Activated CD4-positive, alpha-beta T cell treated with anti-CD3 and anti-CD28 coated beads for 36 hours (primary cell): ENCODE measurements around the gene SLC30A7. TPM values are rescaled to one million over a fixed set of nuclear protein-coding genes. Genes with fewer than 3 reads are reported as not detected.
"Not testable (repeated sequence)": the region's sequence is repeated elsewhere in the genome, so short reads cannot be mapped to it uniquely, and the experiment has no call there.

Source experiments
- ATAC-seq: fragments of 200-7000 bp; cut with Tn5 transposase; one replicate; pipeline ENCODE4 v1.10.0; 2021; ENCODE audit warnings: mild to moderate bottlenecking, moderate library complexity
- CTCF ChIA-PET: fragments of 350-600 bp; sonication (Branson Sonifier 250); formaldehyde crosslinking; loops from one replicate; lab custom pipeline; 2021; ENCODE audit warnings: antibody characterized with exemption; lab: Charles Lee
- POLR2A ChIA-PET: fragments of 350-600 bp; sonication (Branson Sonifier 250); formaldehyde crosslinking; loops from one replicate; lab custom pipeline; 2021; ENCODE audit warnings: antibody characterized with exemption, inconsistent platforms; lab: Charles Lee
- DNase-seq: peaks from one replicate; pipeline ENCODE4 v3.0.0-alpha.2; 2020
- H3K27ac Mint-ChIP-seq: one replicate; pipeline ENCODE4 v1.8.0; 2021; ENCODE audit warnings: mixed read lengths
- H3K27me3 Mint-ChIP-seq: one replicate; pipeline ENCODE4 v1.8.0; 2021; ENCODE audit warnings: mixed read lengths
- H3K36me3 Mint-ChIP-seq: one replicate; pipeline ENCODE4 v1.8.0; 2021; ENCODE audit warnings: low read depth, mixed read lengths
- H3K4me1 Mint-ChIP-seq: one replicate; pipeline ENCODE4 v1.8.0; 2021; ENCODE audit warnings: mixed read lengths
- H3K4me3 Mint-ChIP-seq: one replicate; pipeline ENCODE4 v1.8.0; 2021; ENCODE audit warnings: mild to moderate bottlenecking, moderate library complexity, mixed read lengths
- H3K9me3 Mint-ChIP-seq: one replicate; pipeline ENCODE4 v1.8.0; 2021; ENCODE audit warnings: low read depth, mixed read lengths
- intact Hi-C, 2 experiments: fragments of 100-400 bp; cut with DNase I in 1 of 2; cut with micrococcal nuclease in 1 of 2; formaldehyde crosslinking; loops; one replicate each; pipeline versions ENCODE4 v1.14.2 to v1.15.1; 2022 to 2024; cut with DNase I, micrococcal nuclease
- total RNA-seq, 2 experiments: library from RNA; stranded (reverse); gene quantifications; one replicate each; pipeline ENCODE4 v1.2.3, GENCODE V29; 2021

The SLC30A7 gene
- total RNA-seq, 2 experiments from 2014 or later, result 33.2 to 34.6 TPM

DNA sequence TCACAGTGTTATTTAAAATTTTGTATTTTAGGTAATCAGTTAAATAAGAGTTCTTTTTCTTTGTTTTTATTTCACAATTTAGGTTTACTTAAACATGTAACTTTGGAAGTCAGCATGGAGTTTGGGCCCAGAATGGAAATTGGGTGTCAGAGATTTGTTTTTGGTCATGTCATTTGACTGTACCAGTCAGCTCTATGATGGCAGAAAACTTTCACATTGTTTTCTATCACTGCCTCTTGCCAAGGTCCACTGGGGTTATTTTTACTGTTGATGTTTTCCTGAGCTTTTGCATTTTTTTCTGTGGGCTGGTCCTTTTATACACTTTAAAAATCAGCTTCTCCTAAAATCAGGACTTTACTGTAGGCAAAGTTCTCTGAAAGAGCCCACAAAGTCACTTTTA is 54.4 kb downstream of the SLC30A7 start:
- H3K9me3 Mint-ChIP-seq, result peaks cover 65% of the 10 kb centered on the region
- DNase-seq (no peak), ATAC-seq (no peak)
- POLR2A ChIA-PET, result no interaction called here
- no peak overlapping the region for H3K4me3 Mint-ChIP-seq
- intact Hi-C loops, result loop anchor here in 1 of 2 experiments (5.0 kb wide), 1 partner anchor 162 kb away; no protein-coding TSS in a partner anchor
- H3K27ac Mint-ChIP-seq, result peak overlapping the region; percentile 44
- no peaks in the 10 kb centered on the region for H3K27me3 Mint-ChIP-seq
- CTCF ChIA-PET, result interaction anchor here (0.7 to 1.5 kb wide), 6 partner anchors 8 to 486 kb away, joined by 3 to 4 read pairs (median 3); no protein-coding TSS in a partner anchor
- H3K4me1 Mint-ChIP-seq, result peaks cover 70% of the 10 kb centered on the region
- H3K36me3 Mint-ChIP-seq, result peaks cover 90% of the 10 kb centered on the region

GRCh38 chr1:100950781-100951180 is 54.9 kb downstream of the SLC30A7 start:
- H3K27ac Mint-ChIP-seq, result peak overlapping the region; percentile 44
- H3K4me1 Mint-ChIP-seq, result peaks cover 72% of the 10 kb centered on the region
- H3K4me3 Mint-ChIP-seq, result no peak overlapping the region
- no peak for ATAC-seq
- peaks cover 87% of the 10 kb centered on the region for H3K36me3 Mint-ChIP-seq
- DNase-seq, result no peak
- H3K9me3 Mint-ChIP-seq, result peaks cover 62% of the 10 kb centered on the region
- no peaks in the 10 kb centered on the region for H3K27me3 Mint-ChIP-seq
- ChIA-PET POLR2A (no interaction called here), CTCF (interaction anchor here (0.6 to 1.5 kb wide), 8 partner anchors 8 to 487 kb away, joined by 3 to 4 read pairs (median 3); no protein-coding TSS in a partner anchor)
- intact Hi-C loops, result loop anchor here in 1 of 2 experiments (5.0 kb wide), 1 partner anchor 162 kb away; no protein-coding TSS in a partner anchor

- Mint-ChIP-seq H3K27ac (peak overlapping the region; percentile 87), H3K4me3 (no peak overlapping the region), H3K4me1 (peaks cover 73% of the 10 kb centered on the region), H3K27me3 (no peaks in the 10 kb centered on the region), H3K9me3 (peaks cover 49% of the 10 kb centered on the region), H3K36me3 (peaks cover 77% of the 10 kb centered on the region)
- CTCF ChIA-PET, result interaction anchor here (0.7 kb wide), 1 partner anchor 43 kb away, joined by 3 read pairs; no protein-coding TSS in a partner anchor
- DNase-seq (no peak), ATAC-seq (no peak)
- POLR2A ChIA-PET, result no interaction called here
- intact Hi-C loops, result loop anchor here in 1 of 2 experiments (5.0 kb wide), 1 partner anchor 160 kb away; no protein-coding TSS in a partner anchor
Measured at GRCh38 chr1:100952104-100952745, 56.3 kb downstream of the SLC30A7 start.

DNA sequence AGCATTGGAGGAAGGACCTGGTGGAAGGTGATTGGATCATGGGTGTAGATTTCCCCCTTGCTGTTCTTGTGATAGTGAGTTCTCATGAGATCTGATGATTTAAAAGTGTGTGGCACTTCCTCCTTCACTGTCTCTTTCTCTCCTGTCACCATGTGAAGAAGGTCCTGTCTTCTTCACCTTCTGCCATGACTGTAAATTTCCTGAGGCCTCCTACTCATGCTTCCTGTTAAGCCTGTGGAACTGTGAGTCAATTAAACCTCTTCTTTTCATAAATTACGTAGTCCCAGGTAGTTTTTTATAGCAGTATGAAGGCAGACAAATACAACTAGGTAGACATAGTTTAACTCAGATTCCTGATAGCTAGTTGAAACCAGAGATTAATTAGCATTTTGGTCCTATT is 57.1 kb downstream of the SLC30A7 start:
- Mint-ChIP-seq H3K4me1 (peaks cover 67% of the 10 kb centered on the region), H3K36me3 (peaks cover 72% of the 10 kb centered on the region), H3K27ac (peak overlapping the region; percentile 87), H3K9me3 (peaks cover 43% of the 10 kb centered on the region)
- not testable (repeated sequence) for H3K27me3 Mint-ChIP-seq, H3K4me3 Mint-ChIP-seq
- CTCF ChIA-PET, result interaction anchor here (0.7 to 1.4 kb wide), 5 partner anchors 12 to 415 kb away, joined by 3 to 8 read pairs (median 3); no protein-coding TSS in a partner anchor
- ATAC-seq (peak; percentile 81), DNase-seq (peak; percentile 41)
- intact Hi-C loops, result loop anchor here in 1 of 2 experiments (1.0 to 5.0 kb wide), 2 partner anchors 12 to 159 kb away; no protein-coding TSS in a partner anchor
- POLR2A ChIA-PET, result interaction anchor here (0.8 kb wide), 1 partner anchor 56 kb away, joined by 4 read pairs; no protein-coding TSS in a partner anchor

DNA sequence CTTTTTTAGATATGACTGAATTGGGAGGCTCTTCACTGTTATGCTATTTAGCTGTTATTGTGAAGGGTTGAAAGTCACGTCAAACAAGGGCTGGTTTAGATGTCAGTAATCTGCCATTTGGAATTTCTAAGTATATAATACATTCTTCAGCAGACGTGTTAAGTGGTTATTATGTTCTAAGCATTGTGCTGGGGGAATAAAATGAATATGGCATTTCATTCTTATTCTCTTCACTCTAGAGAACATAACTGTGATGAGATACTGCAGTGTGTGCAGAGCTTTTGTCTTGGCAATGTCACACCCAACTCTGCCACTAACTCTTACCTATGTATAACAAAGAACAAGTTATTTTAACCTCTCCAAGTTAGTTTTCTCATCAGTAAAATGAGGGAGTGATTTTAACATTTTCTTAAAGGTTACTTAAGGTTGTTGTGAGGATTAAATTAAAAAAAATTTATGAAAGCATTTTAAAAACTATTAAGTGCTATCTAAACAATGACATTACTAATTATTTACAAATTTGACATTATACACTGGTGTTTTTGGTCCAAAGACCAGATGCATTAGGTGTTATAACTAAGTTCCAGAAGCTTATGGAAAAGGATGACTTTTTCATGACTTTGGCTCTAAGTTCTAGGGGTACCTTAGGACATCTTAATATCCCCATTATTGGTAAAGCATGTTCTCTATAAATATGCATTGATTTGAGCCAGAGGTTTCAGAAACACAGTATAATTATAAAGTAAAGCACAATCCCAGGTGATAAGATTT is 58.3 kb downstream of the SLC30A7 start:
- no peak for DNase-seq
- ATAC-seq, result no peak
- H3K4me3 Mint-ChIP-seq, result no peak overlapping the region
- H3K36me3 Mint-ChIP-seq, result peaks cover 66% of the 10 kb centered on the region
- peak overlapping the region; percentile 87 for H3K27ac Mint-ChIP-seq
- H3K9me3 Mint-ChIP-seq, result peaks cover 33% of the 10 kb centered on the region
- no peaks in the 10 kb centered on the region for H3K27me3 Mint-ChIP-seq
- CTCF ChIA-PET, result interaction anchor here (0.6 to 1.7 kb wide), 8 partner anchors 12 to 414 kb away, joined by 3 to 8 read pairs (median 3); no protein-coding TSS in a partner anchor
- POLR2A ChIA-PET, result interaction anchor here (0.5 kb wide), 1 partner anchor 343 kb away, joined by 3 read pairs; no protein-coding TSS in a partner anchor
- H3K4me1 Mint-ChIP-seq, result peaks cover 60% of the 10 kb centered on the region
- intact Hi-C loops, result loop anchor here (1.0 to 5.0 kb wide), 3 partner anchors 13 to 158 kb away; no protein-coding TSS in a partner anchor

- ChIA-PET CTCF (interaction anchor here (0.6 to 1.7 kb wide), 8 partner anchors 9 to 350 kb away, joined by 3 to 8 read pairs (median 4); no protein-coding TSS in a partner anchor), POLR2A (interaction anchor here (0.6 kb wide), 1 partner anchor 14 kb away, joined by 4 read pairs; no protein-coding TSS in a partner anchor)
- DNase-seq (no peak), ATAC-seq (peak; percentile 57)
- Mint-ChIP-seq H3K9me3 (peaks cover 33% of the 10 kb centered on the region), H3K4me3 (no peak overlapping the region), H3K27me3 (no peaks in the 10 kb centered on the region), H3K27ac (peak overlapping the region; percentile 69), H3K4me1 (peaks cover 59% of the 10 kb centered on the region), H3K36me3 (peaks cover 58% of the 10 kb centered on the region)
- intact Hi-C loops, result loop anchor here (2.0 to 5.0 kb wide), 2 partner anchors 15 to 47 kb away; no protein-coding TSS in a partner anchor
Measured at GRCh38 chr1:100955322-100955721, 59.4 kb downstream of the SLC30A7 start.

GRCh38 chr1:100959502-100960060 is 63.7 kb downstream of the SLC30A7 start:
- Mint-ChIP-seq H3K4me3 (no peak overlapping the region), H3K36me3 (peaks cover 55% of the 10 kb centered on the region), H3K9me3 (peaks cover 1% of the 10 kb centered on the region), H3K4me1 (peaks cover 34% of the 10 kb centered on the region), H3K27ac (peak overlapping the region; percentile 26), H3K27me3 (no peaks in the 10 kb centered on the region)
- peak; percentile 67 for ATAC-seq
- POLR2A ChIA-PET, result interaction anchor here (0.6 kb wide), 1 partner anchor 10 kb away, joined by 4 read pairs; no protein-coding TSS in a partner anchor
- intact Hi-C loops, result loop anchor here in 1 of 2 experiments (5.0 kb wide), 1 partner anchor 43 kb away; no protein-coding TSS in a partner anchor
- no peak for DNase-seq
- CTCF ChIA-PET, result interaction anchor here (0.6 to 1.3 kb wide), 7 partner anchors 9 to 350 kb away, joined by 3 to 4 read pairs (median 4); no protein-coding TSS in a partner anchor

DNA sequence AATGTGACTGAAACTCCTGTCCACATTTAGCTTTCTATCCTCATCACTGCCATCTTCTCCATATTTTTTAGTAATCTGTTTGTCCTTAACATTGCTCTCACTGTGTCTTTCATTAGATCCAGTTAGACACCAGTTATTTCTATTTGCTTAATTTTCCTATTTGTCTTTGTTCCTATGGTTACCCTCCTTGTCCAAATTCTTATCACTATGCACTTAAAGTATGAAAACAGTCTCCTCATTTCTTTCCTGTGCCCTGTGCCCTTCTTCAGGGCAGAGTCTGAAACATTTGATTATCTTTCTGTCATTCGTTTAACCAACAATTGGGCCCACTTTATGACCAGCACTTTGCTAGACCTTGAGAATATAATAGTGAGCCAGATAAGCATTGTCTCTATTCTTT is 64.2 kb downstream of the SLC30A7 start:
- CTCF ChIA-PET, result interaction anchor here (0.7 to 1.6 kb wide), 4 partner anchors 11 to 279 kb away, joined by 3 to 4 read pairs (median 4); no protein-coding TSS in a partner anchor
- ATAC-seq (no peak), DNase-seq (no peak)
- intact Hi-C loops, result no loop called here
- Mint-ChIP-seq H3K4me3 (no peak overlapping the region), H3K27ac (no peak overlapping the region), H3K36me3 (peaks cover 58% of the 10 kb centered on the region), H3K27me3 (no peaks in the 10 kb centered on the region), H3K9me3 (peaks cover 1% of the 10 kb centered on the region), H3K4me1 (peaks cover 32% of the 10 kb centered on the region)
- POLR2A ChIA-PET, result no interaction called here

DNA sequence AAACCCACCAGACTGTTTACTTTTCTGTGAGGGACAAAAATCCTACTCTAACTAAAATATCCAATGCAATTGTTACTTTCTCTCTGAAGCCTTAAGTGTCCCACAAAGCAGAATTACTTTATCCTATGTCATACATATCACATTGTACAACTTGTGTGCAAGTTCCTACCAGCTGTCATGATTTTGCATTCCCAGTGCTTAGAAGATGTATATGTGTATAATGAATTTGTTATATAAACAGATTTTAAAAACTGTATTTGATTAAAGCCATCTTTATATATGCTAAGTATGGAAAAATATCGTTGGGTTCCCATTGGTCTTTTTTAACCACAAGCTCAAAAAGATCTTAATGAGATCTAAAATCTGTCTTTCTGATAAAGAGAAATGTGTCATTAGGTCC is 72.7 kb downstream of the SLC30A7 start:
- POLR2A ChIA-PET, result no interaction called here
- CTCF ChIA-PET, result interaction anchor here (1.1 kb wide), 1 partner anchor 19 kb away, joined by 6 read pairs; no protein-coding TSS in a partner anchor
- H3K27ac Mint-ChIP-seq, result no peak overlapping the region
- ATAC-seq, result no peak
- H3K4me1 Mint-ChIP-seq, result peaks cover 29% of the 10 kb centered on the region
- H3K36me3 Mint-ChIP-seq, result peaks cover 55% of the 10 kb centered on the region
- no peak for DNase-seq
- H3K4me3 Mint-ChIP-seq, result no peak overlapping the region
- intact Hi-C loops, result no loop called here
- no peaks in the 10 kb centered on the region for H3K9me3 Mint-ChIP-seq
- H3K27me3 Mint-ChIP-seq, result no peaks in the 10 kb centered on the region

GRCh38 chr1:100969327-100969726 is 73.4 kb downstream of the SLC30A7 start:
- Mint-ChIP-seq H3K9me3 (no peaks in the 10 kb centered on the region), H3K27ac (no peak overlapping the region), H3K4me3 (no peak overlapping the region), H3K4me1 (peaks cover 29% of the 10 kb centered on the region), H3K36me3 (peaks cover 59% of the 10 kb centered on the region), H3K27me3 (no peaks in the 10 kb centered on the region)
- ChIA-PET CTCF (interaction anchor here (0.6 to 1.1 kb wide), 4 partner anchors 19 to 319 kb away, joined by 3 to 6 read pairs (median 4); no protein-coding TSS in a partner anchor), POLR2A (no interaction called here)
- intact Hi-C loops, result no loop called here
- no peak for ATAC-seq
- DNase-seq, result no peak
